HepG2 (cell line): ENCODE data around the gene RIPK3.

Experiments used
- CBX2 ChIP-seq, 2 experiments: fragments of 200-600 bp in 1 of 2; sonication (generic); formaldehyde crosslinking in 1 of 2; IDR thresholded peaks; 2 replicates each; pipeline versions ENCODE4 v1.7.0 to v1.8.1; 2018 to 2022; ENCODE audit warnings: low read depth in 2 of 2, low read length in 1 of 2, mild to moderate bottlenecking in 1 of 2, missing genetic modification reagents in 1 of 2
- GABPA ChIP-seq, 2 experiments: IDR thresholded peaks; 2 replicates each; pipeline ENCODE4 v1.6.1; 2011 to 2016; ENCODE audit warnings: low read depth in 2 of 2, low read length in 1 of 2, missing biosample characterization in 1 of 2, missing genetic modification characterization in 1 of 2
- GPN1 ChIP-seq: sonication (generic); formaldehyde crosslinking; IDR thresholded peaks from 2 replicates; pipeline ENCODE4 v1.5.1; 2020; ENCODE audit warnings: missing genetic modification reagents, borderline replicate concordance
- MEIS2 ChIP-seq: sonication (generic); formaldehyde crosslinking; IDR thresholded peaks from 2 replicates; pipeline ENCODE4 v1.9.0; 2021; ENCODE audit warnings: mild to moderate bottlenecking, missing genetic modification reagents
- REPIN1 ChIP-seq: sonication (generic); formaldehyde crosslinking; IDR thresholded peaks from 2 replicates; pipeline ENCODE4 v1.8.0; 2022; ENCODE audit warnings: missing genetic modification reagents, low read depth, mild to moderate bottlenecking, borderline replicate concordance
- SPEN ChIP-seq: sonication (generic); formaldehyde crosslinking; IDR thresholded peaks from 2 replicates; pipeline ENCODE4 v1.5.1; 2020; ENCODE audit warnings: low read depth, mild to moderate bottlenecking, missing genetic modification reagents
- TOE1 ChIP-seq: sonication (generic); formaldehyde crosslinking; IDR thresholded peaks from 2 replicates; pipeline ENCODE4 v1.4.0; 2020; ENCODE audit warnings: mild to moderate bottlenecking, missing genetic modification reagents
- U2AF2 ChIP-seq: fragments of 200-400 bp; formaldehyde crosslinking; IDR thresholded peaks from 2 replicates; pipeline ENCODE4 v1.6.1; 2017; ENCODE audit warnings: low read depth, mild to moderate bottlenecking, low read length
- YY1 ChIP-seq: IDR thresholded peaks from 2 replicates; pipeline ENCODE4 v1.6.1; 2011; ENCODE audit warnings: low read length, low read depth, moderate library complexity, mild to moderate bottlenecking; ENCODE audit not compliant: insufficient read depth, insufficient replicate concordance
- ZBTB37 ChIP-seq: sonication (generic); formaldehyde crosslinking; IDR thresholded peaks from 2 replicates; pipeline ENCODE4 v1.4.0; 2020; ENCODE audit warnings: mild to moderate bottlenecking, missing genetic modification reagents
- ZNF501 ChIP-seq: sonication (generic); formaldehyde crosslinking; IDR thresholded peaks from 2 replicates; pipeline ENCODE4 v1.5.1; 2020; ENCODE audit warnings: mild to moderate bottlenecking, moderate library complexity, missing genetic modification reagents
- ZNF510 ChIP-seq: sonication (generic); formaldehyde crosslinking; IDR thresholded peaks from 2 replicates; pipeline ENCODE4 v1.4.0; 2020; ENCODE audit warnings: low read depth, mild to moderate bottlenecking, missing genetic modification reagents
- TF ChIP-seq, protein P1 (sequence below): sonication (generic); formaldehyde crosslinking; IDR thresholded peaks from 2 replicates; pipeline ENCODE4 v1.5.0; 2020; ENCODE audit warnings: mild to moderate bottlenecking, missing genetic modification reagents, moderate library complexity

DNA sequence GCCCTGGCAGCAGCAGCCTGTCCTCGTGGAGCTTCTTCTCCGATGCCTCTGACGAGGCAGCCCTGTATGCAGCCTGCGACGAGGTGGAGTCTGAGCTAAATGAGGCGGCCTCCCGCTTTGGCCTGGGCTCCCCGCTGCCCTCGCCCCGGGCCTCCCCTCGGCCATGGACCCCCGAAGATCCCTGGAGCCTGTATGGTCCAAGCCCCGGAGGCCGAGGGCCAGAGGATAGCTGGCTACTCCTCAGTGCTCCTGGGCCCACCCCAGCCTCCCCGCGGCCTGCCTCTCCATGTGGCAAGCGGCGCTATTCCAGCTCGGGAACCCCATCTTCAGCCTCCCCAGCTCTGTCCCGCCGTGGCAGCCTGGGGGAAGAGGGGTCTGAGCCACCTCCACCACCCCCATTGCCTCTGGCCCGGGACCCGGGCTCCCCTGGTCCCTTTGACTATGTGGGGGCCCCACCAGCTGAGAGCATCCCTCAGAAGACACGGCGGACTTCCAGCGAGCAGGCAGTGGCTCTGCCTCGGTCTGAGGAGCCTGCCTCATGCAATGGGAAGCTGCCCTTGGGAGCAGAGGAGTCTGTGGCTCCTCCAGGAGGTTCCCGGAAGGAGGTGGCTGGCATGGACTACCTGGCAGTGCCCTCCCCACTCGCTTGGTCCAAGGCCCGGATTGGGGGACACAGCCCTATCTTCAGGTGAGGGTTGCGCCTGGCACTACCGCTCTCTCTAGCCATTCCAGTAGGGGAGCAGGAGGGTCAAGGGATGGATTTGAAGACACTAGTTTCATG is 30.3 kb upstream of the RIPK3 start:
- TF ChIP-seq SPEN (CRISPR knock-in tag) (no peak), ZBTB37 (CRISPR knock-in tag) (no peak), ZNF510 (CRISPR knock-in tag) (no peak), YY1 (no peak), ZNF501 (CRISPR knock-in tag) (no peak), REPIN1 (CRISPR knock-in tag) (no peak), MEIS2 (no peak), GABPA (IDR thresholded peaks at IDR 0.05; ENCODE audit: low read depth, low read length) (no peak), GABPA (CRISPR knock-in tag; IDR thresholded peaks at IDR 0.05; ENCODE audit: low read depth) (no peak), GPN1 (CRISPR knock-in tag) (no peak), U2AF2 (no peak), CBX2 (IDR thresholded peaks at IDR 0.05; ENCODE audit: low read depth, low read length) (no peak), CBX2 (CRISPR knock-in tag; IDR thresholded peaks at IDR 0.05; ENCODE audit: low read depth) (no peak), TOE1 (CRISPR knock-in tag) (no peak)
- TF ChIP-seq, protein P1, sequence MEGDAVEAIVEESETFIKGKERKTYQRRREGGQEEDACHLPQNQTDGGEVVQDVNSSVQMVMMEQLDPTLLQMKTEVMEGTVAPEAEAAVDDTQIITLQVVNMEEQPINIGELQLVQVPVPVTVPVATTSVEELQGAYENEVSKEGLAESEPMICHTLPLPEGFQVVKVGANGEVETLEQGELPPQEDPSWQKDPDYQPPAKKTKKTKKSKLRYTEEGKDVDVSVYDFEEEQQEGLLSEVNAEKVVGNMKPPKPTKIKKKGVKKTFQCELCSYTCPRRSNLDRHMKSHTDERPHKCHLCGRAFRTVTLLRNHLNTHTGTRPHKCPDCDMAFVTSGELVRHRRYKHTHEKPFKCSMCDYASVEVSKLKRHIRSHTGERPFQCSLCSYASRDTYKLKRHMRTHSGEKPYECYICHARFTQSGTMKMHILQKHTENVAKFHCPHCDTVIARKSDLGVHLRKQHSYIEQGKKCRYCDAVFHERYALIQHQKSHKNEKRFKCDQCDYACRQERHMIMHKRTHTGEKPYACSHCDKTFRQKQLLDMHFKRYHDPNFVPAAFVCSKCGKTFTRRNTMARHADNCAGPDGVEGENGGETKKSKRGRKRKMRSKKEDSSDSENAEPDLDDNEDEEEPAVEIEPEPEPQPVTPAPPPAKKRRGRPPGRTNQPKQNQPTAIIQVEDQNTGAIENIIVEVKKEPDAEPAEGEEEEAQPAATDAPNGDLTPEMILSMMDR (CRISPR knock-in tag), result no peak
